GM18511 (cell line): ENCODE data around the gene SMPX.

Source experiments
- ATAC-seq: cut with Tn5 transposase; IDR thresholded peaks from one replicate; pipeline ENCODE4 v1.9.1; 2021; ENCODE audit warnings: mild to moderate bottlenecking, moderate library complexity; ENCODE audit not compliant: unreplicated experiment

Gene SMPX

DNA sequence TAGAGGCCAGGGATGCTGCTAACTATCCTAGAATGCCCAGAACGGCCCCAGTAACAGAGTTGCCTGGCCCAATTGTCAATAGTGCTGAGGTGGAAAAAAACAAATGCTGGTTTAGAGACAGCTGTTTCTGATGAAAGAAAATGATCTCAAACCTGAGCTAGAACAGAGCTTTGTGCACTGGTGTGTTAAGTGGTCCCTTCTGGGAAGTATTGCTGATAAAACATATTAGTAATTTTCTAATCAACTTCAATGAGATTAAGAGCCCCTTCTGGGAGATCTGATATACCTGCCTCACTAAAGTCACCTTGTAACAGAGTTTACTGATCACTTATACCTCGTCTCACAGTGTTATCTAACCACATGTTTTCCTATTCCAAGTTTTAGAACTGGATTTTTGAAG is 42.1 kb downstream of the SMPX start:
- ATAC-seq, result no peak

DNA sequence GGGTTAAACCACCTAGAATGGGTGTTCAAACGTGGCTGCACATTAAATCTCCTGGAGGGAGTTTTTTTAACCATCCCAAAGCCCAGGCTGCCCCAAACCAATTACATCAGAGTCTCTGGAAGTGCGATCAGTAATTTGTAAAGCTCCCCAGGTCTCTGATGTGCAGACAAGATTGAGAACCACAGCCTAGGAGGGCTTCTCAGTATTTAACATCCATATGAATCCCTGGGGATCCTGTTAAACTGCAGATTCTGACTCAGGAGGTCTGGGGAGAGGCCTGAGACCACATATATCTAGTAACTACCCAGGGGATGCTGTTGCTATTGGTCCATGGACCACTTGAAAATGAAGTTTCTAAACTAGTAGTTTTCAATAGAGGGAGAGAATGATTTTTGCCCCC is 42.6 kb downstream of the SMPX start:
- no peak for ATAC-seq

DNA sequence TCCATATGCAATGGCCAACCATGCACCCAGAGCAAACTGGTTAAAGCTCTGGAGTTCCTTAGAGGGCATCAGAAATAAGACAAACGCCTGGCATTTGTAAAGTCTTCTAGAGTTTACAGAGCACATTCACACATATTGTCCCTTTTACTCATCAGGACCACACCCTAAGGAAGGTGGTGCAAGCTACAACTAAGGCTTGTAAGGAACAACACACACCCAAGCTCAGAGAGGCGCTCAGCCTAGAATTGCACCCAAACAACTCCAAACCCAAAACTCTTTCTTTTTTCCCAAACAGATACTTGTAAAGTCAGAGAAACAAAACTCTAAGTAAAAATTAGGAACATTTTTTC is 46.1 kb downstream of the SMPX start:
- ATAC-seq, result no peak

DNA sequence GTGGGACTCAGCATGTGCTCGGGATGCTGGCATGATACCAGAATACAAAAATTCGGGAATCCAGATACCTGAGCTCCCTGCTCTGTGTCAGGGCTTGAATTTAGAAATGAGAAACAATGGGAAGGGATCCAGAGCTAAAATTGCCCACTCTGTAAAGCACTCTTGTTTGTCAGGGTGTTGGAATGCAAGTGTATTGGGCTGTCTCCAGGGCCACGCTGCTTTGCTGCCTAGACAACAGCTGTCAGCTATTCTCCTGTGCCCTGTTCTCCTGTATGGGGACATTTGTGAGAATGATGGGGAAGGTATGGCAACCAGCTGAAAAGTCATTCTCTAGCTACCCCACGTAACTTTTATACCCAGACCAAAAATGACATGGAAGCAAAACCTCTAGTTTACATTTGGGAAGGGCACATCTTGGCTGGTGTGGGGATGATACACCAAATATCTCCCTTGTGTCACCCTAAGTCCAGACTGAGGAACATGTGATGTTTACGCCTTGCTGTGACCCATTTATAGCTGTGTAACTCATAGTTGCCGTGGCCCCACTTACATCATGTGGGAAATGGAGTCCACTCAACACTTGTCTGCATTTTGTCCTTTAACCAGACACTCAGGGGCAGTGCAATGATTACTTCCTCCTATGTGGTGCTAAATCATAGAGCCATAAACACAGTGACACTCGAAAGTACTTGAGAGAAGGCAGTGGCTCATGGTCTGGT is 46.6 kb downstream of the SMPX start:
- no peak for ATAC-seq

DNA sequence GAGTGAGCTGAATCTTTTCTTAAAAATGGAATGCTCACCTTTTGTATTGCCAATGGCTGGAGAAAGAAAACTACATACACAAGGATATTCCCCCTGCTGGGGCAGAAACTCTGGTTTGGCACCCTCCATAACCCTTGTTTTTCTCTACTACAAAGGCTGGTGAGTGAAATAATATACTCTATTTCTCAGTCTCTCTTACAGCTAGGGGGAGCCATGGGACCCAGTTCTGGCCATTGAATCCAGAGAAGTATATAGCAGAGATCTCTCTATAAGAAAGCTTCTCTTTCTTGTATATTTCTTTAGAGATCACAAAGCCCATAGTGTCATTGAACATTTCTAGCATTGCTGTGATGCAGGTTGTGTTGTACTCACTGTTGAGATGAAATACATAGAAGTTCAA is 49.8 kb downstream of the SMPX start:
- ATAC-seq, result no peak

DNA sequence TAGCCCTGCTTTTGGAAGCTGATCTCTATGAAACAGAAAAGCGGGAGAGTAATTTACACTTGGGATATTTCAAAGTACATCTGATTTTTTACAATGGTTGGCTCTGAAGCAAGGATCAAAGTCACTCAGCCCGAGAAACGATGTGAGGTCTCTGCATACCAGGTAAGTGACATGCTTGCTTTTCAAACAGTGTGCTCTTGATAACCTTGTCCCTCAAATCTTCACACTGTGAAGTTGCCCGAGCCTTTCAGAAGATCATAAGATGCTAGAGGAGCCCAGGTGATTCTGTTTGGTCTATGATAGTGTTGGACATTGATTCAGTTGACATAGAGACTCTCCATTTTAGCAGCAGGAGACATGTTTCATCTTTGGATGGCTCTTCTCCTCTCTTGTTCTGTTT is 52.7 kb downstream of the SMPX start:
- no peak for ATAC-seq

DNA sequence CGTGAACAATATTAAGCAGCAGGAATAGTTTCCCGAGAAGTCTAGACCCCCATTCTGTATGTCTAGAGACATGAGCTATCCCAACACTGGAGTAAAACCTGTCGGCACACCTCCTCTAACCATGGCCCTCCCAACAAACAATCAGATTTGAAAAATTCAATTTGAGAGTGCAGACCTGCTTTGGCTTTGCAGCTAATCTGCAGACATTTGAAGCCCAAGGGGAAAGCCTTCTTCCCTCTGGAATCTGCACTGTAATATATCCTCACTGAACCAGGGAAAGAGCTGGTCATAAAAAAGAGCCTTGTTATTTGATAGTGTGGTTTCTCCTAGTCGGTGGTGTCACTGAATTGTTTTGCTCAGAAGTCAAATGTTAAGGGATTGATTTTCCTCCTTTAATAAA is 55.2 kb downstream of the SMPX start:
- no peak for ATAC-seq

DNA sequence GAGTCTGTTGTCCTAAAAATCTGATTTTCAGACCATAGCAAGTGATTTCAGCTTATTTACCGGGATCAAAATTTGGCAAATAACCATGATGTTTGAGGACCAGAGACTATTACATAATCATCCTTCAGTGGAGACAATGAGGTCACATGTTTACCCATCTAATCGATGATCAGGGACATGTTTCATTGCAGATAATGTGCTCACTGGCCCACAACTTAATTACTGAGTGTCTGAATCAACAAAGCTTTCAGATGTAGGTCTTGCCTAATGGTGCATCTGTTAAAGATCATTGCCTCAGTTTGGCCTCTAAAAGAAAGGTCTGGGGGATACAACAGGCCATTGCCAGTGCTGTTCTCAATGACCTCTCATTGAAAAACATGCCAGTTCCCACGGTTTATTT is 56.9 kb downstream of the SMPX start:
- ATAC-seq, result no peak

DNA sequence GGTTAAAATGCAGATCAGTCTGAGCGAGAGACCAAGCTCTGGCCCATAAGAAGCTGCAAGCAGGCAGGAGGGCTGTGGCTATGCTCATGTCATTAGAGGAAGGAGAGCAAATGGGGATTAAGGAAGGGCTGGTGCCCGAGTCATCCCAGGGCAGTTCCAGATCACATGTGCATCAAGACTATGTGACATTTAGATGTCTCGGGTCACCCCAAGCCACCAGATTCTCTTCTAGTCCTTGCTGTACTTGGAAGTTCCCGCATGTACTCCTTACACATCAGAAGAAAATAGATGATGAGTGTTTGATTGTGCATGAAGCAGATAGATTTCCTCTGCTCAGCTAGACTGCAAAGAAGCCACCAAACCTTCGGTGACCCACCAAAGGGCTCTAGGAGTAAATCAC is 57.6 kb downstream of the SMPX start:
- no peak for ATAC-seq

DNA sequence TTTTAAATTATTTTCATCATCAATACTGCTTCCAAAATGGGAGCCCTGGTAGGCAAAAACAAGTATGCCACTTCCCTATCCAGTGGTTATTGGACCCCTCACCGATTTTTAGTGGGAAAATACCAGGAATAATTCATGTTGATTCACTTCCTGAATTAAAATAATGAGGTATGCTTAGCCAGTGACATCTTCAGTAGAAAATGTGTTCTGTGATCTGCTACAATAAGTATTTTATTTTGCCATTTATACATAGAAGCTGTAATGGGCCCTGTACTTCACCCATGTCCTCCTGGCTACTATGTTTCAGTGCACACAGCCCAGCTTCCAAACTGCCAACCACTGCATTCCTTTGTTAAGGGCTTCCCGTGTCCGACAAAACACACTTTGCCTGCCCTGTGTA is 58.8 kb downstream of the SMPX start:
- ATAC-seq, result no peak

DNA sequence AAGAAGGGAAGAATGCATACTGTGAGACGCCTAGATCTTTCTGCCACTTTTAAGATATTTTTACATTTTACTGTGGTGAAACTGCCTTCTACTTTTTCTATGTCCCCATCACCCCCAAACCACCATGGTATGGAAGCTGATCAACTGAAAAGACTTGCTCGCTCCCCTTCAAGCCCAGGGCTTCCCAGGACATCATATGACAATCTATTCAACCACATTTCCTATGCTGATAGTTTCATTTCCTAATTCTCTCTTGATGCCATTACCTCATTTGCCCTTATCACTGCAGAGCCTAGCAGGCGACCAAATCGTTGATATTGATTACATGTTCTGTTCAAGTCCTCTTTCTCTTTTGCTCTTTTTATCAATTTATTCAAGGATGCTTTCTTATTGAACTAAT is 59.6 kb downstream of the SMPX start:
- peak; percentile 67 for ATAC-seq

DNA sequence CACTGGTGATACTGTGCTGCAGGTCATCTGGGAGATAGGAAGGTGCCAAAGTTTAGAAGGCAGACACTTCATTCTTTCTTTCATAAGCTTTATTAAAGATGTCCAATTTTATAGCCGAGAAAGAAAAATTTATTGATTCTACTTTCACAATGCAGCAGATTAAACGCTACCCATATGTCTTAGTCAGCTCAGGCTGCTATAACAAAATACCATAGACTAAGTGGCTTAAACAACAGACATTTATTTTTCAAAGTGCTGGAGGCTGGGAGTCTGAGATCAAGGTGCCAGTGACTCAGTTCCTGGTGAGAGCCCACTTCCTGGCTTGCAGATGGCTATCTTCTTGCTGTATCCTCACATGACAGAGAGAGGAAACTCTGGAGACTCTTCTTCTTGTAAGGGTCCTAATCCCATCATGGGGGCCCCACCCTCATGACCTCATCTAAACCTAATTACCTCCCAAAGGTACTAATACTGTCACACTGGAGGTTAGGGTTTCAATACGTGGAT is 66.4 kb downstream of the SMPX start:
- no peak for ATAC-seq

DNA sequence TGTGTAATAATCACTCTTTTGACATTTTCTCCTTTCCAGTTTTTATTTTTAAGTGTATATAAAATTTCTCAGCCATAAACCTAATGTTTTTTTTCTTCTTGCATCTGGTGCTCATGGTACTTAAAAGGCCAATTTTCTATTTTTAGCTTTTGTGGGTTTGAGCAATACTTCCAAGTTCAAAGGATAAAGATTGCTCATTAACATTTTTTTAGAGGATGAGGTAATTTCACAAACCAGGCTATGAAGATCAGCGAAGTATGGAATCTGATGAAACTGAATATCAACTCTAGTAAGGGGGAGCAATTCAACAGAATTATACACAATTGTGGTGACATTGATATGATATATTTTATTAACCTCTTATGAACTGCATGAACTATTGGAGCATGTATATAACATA is 74.0 kb downstream of the SMPX start:
- ATAC-seq, result no peak

DNA sequence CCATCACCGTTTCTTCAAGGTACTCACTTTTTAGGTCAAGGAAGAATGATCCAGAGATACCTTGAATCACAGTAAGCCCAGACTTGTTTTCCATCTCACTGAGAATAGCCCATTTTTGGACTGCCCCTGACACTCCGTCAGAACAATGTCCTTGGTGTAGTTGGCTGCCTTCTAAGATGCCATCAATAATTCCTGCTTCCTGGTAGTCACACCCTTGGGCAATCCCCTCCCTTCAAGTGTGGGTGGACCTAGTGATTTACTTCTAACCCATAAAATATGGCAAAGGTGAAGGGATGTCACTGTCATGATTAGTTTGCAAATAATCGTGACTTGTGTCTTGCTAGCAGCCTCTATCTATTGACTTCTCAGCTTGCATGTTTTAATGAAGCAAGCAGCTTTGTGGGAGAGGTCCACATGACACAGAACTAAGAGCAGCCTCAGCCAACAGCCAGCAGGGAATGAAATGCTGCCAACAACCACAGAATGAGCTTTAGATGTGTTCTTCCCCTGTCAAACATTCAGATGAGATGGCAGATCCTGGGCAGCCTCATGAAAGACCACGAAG is 79.8 kb downstream of the SMPX start:
- no peak for ATAC-seq

DNA sequence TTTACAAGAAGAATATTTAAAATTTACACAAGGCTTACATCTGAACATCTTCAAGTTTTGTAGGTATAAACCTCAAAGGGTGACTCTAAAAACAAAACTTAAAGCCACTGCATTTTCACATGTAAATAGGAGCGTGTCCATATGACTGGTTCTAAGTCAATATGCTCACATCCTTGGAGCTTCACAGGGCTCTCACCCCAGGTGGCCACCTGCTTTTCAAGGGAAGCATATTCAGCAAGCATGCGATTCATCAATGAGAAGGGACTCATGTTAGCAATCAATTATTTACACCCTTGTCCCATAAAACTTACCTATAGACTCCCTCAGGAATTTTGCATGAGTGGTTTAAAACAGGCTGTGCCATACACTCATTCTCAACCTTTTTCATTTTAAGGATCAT is 82.0 kb downstream of the SMPX start:
- no peak for ATAC-seq

DNA sequence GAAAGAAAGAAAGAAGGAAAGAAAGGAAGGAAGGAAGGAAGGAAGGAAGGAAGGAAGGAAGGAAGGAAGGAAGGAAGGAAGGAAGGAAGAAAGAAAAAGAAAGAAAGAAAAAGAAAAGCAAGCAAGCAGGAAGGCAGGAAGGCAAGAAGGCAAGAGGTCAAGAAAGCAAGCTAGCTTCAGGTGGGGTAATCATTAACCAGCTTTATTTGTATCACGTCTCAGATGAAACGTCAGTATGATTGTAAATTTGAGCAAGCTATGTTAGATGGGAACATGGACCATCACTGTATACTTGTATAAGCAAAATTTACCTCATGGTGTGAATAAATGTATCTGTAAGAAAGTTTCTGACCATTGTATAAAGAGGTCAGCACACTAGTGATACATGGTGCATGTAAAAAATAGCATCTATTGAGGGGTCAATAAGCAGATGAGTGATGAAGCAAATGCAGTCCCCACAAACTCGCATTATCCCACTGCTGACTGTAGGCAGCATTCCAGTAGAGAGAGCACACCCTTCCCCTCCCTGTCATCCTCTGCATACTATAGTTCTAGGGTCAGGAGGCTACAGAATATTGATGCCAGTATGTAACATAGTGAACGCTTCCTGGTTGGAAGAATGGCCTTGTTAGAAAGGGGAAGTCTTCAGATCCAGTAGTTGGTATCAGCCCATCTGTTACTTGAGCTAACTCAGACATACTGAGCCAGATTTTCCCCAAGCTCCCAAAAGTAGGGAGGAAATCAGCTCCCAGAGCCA is 83.3 kb downstream of the SMPX start:
- ATAC-seq, result no peak

DNA sequence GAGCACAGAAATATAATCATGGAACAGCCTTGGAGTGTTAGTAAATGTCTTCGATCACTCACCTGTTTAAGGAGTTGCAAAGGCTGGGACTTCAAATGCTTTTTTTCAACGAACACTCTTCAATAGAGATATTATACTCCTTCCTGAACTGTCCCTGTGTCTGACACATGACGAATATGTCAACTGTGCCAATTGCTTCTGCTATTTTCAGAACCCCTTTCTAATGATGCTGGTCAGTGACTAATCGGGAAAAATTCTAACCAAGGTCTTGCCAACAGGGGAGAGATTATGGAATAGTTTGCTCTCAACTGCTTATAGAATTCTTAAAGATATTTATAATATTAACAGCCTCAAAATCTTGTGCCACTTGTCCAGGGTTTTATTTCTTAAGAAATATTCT is 91.2 kb downstream of the SMPX start:
- ATAC-seq, result no peak

DNA sequence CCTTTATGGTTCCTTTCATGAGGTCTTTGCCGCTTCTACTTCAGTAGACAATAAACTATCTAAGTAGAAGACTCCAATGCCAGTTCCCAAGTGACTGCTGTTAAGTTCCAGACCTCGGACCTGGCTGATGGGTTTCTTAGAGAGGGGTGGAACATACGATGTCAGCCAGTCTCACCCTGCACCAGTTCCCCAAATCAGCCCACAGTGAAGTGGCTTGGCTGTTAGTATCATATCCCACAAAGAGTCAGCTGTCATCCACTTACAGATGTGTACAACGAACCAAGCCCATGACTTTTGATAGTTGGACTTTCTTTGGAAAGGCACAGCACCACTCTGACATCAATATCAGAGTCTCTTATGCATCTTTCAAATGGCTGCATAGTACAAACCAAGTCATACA is 91.7 kb downstream of the SMPX start:
- no peak for ATAC-seq

DNA sequence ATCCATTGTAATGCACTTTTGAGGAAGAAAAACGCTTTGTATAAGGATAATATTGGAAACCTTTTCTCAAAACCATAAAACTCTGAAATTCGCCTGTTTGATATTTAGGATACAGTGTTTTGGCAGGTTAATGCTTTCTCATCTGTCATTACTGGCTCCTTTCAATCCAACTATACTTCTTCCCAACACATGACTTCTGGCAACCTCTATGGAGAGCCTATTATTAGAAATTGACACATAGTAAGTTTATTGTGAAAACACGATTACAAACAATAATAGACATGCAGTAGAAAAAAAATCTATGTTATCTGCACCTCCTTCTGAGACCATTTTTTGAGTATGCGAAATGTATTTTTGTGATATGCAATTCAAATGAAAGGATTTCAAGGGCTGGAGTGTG is 95.2 kb downstream of the SMPX start:
- ATAC-seq, result no peak

DNA sequence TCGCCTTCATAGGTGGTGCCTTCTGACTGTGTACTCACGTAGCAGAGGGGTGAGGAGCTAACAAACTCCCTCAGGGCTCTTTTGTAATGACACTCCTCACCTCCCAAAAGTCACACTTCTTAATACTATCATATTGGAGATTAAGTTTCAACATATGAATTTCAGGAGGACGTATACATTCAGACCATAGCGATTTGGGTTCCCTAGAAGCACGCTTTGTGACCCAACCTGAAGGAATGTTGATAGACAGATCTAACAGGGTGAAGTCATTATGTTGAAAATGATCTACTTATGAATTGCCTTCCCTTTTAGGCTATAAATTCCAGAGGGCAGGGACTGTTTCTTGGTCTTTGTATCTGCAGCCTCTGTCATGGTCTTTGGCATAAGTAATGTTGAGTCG is 96.6 kb downstream of the SMPX start:
- no peak for ATAC-seq

DNA sequence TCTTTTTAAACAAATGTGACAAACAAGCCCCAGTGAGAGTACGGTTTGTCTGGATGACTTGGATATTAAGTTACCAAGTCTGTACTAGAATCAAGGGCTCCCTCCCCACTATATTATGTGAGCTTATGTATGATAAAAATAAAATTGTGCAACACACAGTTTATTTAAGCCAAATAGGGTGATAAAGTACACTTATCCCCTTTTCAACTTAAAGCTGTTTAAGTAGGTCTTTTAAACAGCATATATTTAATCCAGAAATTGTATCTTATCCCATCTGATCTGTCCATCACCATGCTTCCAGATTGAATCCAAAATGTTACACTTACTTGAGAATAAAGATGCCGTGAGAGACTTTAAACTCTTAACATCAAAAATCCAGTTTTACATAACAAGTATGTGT is 97.8 kb downstream of the SMPX start:
- ATAC-seq, result no peak

DNA sequence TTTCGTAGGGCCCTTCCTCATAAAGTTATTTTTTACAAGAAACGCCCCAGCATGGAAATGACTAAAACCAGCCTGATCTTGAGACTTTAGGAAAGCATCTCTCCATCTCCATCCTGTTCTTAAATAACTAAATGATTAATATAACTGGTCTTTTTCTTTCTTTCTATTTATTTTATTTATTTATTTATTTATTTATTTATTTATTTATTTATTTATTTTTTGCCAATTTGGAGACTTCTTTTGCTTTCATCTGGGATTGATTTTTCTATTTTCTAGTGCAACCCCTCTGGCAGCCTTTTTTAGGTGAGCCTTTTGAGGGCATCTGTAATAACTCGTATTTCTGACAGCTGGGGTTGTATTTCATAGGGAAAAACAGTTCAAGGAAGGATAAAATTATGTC is 98.6 kb downstream of the SMPX start:
- no peak for ATAC-seq
